Keratinocyte (primary cell): ENCODE measurements around the gene TCF15.

Experiments
- CTCF ChIP-seq, 3 experiments: IDR thresholded peaks in 1 of 3; conservative IDR thresholded peaks in 1 of 3; optimal IDR thresholded peaks in 1 of 3; 2 replicates in 2 of 3; 3 replicates in 1 of 3; pipeline versions ENCODE3 to v1.5.1; 2011; ENCODE audit warnings: low read length in 3 of 3, mild to moderate bottlenecking in 3 of 3, moderate library complexity in 2 of 3, control low read depth in 1 of 3, inconsistent platforms in 1 of 3; ENCODE audit not compliant: insufficient read depth in 2 of 3; ENCODE audit errors: extremely low read depth in 1 of 3
- EZH2 ChIP-seq: IDR thresholded peaks from one replicate; pipeline ENCODE4 v1.6.1; 2012; ENCODE audit warnings: inconsistent platforms, mild to moderate bottlenecking, low read length, moderate library complexity

GRCh38 chr20:607476-607875 is 2.6 kb downstream of the TCF15 start:
- no peak for TF ChIP-seq CTCF (optimal IDR thresholded peaks at IDR 0.05 in 1 of 3, IDR thresholded peaks at IDR 0.05 in 1 of 3, conservative IDR thresholded peaks at IDR 0.05 in 1 of 3; ENCODE audit: extremely low read depth in 1 of 3, insufficient read depth in 2 of 3, low read length in 3 of 3)
- no peak for TF ChIP-seq EZH2
